HuH-7.5 (cell line): ENCODE results near the gene ZBTB22.
A peak's percentile ranks its signal among the peaks of the same experiment; 100 is the strongest.
"Not testable (repeated sequence)": the region's sequence is repeated elsewhere in the genome, so short reads cannot be mapped to it uniquely, and the experiment has no call there.

Source experiments
- DNase-seq: peaks from one replicate; pipeline ENCODE4 v3.0.0; 2011; ENCODE audit warnings: low spot score

Gene ZBTB22

GRCh38 chr6:33301877-33302276, 15.7 kb downstream of the ZBTB22 start:
- no peak for DNase-seq

GRCh38 chr6:33299237-33299944, 18.2 kb downstream of the ZBTB22 start:
- DNase-seq = peak; percentile 72

- no peak for DNase-seq
Observed at GRCh38 chr6:33298773-33299236, 18.7 kb downstream of the ZBTB22 start, which contains the start of gene RGL2. Gene RGL2 (minus strand): TSS chr6:33298942. CDS start chr6:33298610, 332 bp downstream.

- DNase-seq = peak; percentile 54
Observed at GRCh38 chr6:33297956-33298772, 19.4 kb downstream of the ZBTB22 start.

GRCh38 chr6:33297406-33297955, 20.1 kb downstream of the ZBTB22 start:
- DNase-seq = peak; percentile 34

GRCh38 chr6:33296797-33297405, 20.6 kb downstream of the ZBTB22 start:
- DNase-seq = no peak

- DNase-seq = no peak
Observed at GRCh38 chr6:33295621-33296369, 21.7 kb downstream of the ZBTB22 start.

GRCh38 chr6:33294086-33294823, 23.3 kb downstream of the ZBTB22 start:
- no peak for DNase-seq

GRCh38 chr6:33292996-33293682, 24.4 kb downstream of the ZBTB22 start:
- no peak for DNase-seq

GRCh38 chr6:33290459-33290858, 27.1 kb downstream of the ZBTB22 start:
- DNase-seq = no peak

GRCh38 chr6:33289784-33290315, 27.7 kb downstream of the ZBTB22 start:
- no peak for DNase-seq

- peak; percentile 87 for DNase-seq
Observed at GRCh38 chr6:33288921-33289783, 28.4 kb downstream of the ZBTB22 start, which contains the start of the genes PFDN6 and WDR46. Gene PFDN6 (plus strand): TSS chr6:33289601. CDS start chr6:33289857, 256 bp downstream. Gene WDR46 (minus strand): TSS chr6:33289239. CDS start chr6:33289170, 69 bp downstream.

- no peak for DNase-seq
Observed at GRCh38 chr6:33288141-33288920, 29.2 kb downstream of the ZBTB22 start.

- no peak for DNase-seq
Observed at GRCh38 chr6:33286946-33287914, 30.3 kb downstream of the ZBTB22 start.

- DNase-seq = not testable (repeated sequence)
Observed at GRCh38 chr6:33285214-33285613, 32.3 kb downstream of the ZBTB22 start.

GRCh38 chr6:33280539-33280938, 37.0 kb downstream of the ZBTB22 start:
- DNase-seq = no peak
